K562 (cell line): ENCODE data around the gene SOX18. TPM values are rescaled to one million over a fixed set of nuclear protein-coding genes. Genes with fewer than 3 reads are reported as not detected.

Experiments used
- ATAC-seq: fragments of 200-7000 bp; cut with Tn5 transposase; 3 replicates; pipeline ENCODE4 v1.9.1; 2020; ENCODE audit warnings: moderate library complexity
- BruUV-seq: library from RNA; stranded (reverse); fragments of 400-500 nt; replicated peaks from 2 replicates; lab custom pipeline; 2021; lab: Mats Ljungman, UMichigan
- CTCF ChIA-PET: fragments of 300-600 bp; formaldehyde crosslinking; extraction: SDS; loops from one replicate; lab custom pipeline; 2021; ENCODE audit warnings: low intra/inter-chr PET ratio; lab: Yijun Ruan, JAX
- POLR2A ChIA-PET: fragments of 300-600, 350-650 bp; sonication (Branson Sonifier 250); formaldehyde crosslinking; extraction: SDS; loops from one replicate; lab custom pipeline; 2021; ENCODE audit warnings: antibody characterized with exemption, inconsistent platforms; lab: Yijun Ruan, JAX
- DNase-seq, 4 experiments: peaks; one replicate each; pipeline versions ENCODE4 v3.0.0 to v3.0.0-alpha.2; 2011 to 2018; ENCODE audit warnings: low spot score in 3 of 4, mixed read lengths in 3 of 4; ENCODE audit errors: extremely low read depth in 1 of 4
- FAIRE-seq: peaks from 2 replicates; lab custom pipeline; 2011; peaks lifted over from hg19 to GRCh38; lab: Jason Lieb, UNC
- H2AFZ ChIP-seq: 2 replicates; pipeline ENCODE4 v1.6.0; 2011; ENCODE audit warnings: low read depth, low read length, control low read depth, inconsistent platforms
- H3K27ac ChIP-seq: fragments of 200-600 bp; 3 replicates; pipeline ENCODE4 v1.8.0; 2011; ENCODE audit warnings: low read depth, mild to moderate bottlenecking, control low read depth, inconsistent platforms, low read length, moderate library complexity, mixed read lengths; ENCODE audit errors: extremely low read depth
- H3K27me3 ChIP-seq, 2 experiments: fragments of 300-600 bp in 1 of 2; 2 replicates in 1 of 2; 3 replicates in 1 of 2; pipeline versions ENCODE4 v1.6.0 to v1.8.0; 2011; ENCODE audit warnings: inconsistent platforms in 2 of 2, low read length in 2 of 2, mild to moderate bottlenecking in 1 of 2, mixed read lengths in 1 of 2, moderate library complexity in 1 of 2; ENCODE audit not compliant: control insufficient read depth in 2 of 2, insufficient read depth in 2 of 2
- H3K36me3 ChIP-seq: fragments of 300-600 bp; 3 replicates; pipeline ENCODE4 v1.8.0; 2011; ENCODE audit warnings: mild to moderate bottlenecking, low read length, inconsistent platforms; ENCODE audit not compliant: control insufficient read depth, insufficient read depth
- H3K4me1 ChIP-seq, 2 experiments: fragments of 200-600 bp in 1 of 2; replicated peaks in 1 of 2; 2 replicates in 1 of 2; 3 replicates in 1 of 2; pipeline versions ENCODE4 v1.5.1 to v1.8.0; 2011; ENCODE audit warnings: inconsistent platforms in 2 of 2, low read length in 2 of 2, mild to moderate bottlenecking in 1 of 2, mixed read lengths in 1 of 2, moderate library complexity in 1 of 2; ENCODE audit not compliant: control insufficient read depth in 2 of 2, insufficient read depth in 2 of 2
- H3K4me2 ChIP-seq: 2 replicates; pipeline ENCODE4 v1.6.1; 2011; ENCODE audit warnings: low read length, control low read depth, inconsistent platforms, mixed read lengths; ENCODE audit not compliant: insufficient read depth
- H3K4me3 ChIP-seq: fragments of 200-600 bp; sonication (generic), shearing (Covaris generic); 2 replicates; pipeline ENCODE4 v1.5.1; 2016; ENCODE audit warnings: control low read depth, inconsistent platforms
- H3K79me2 ChIP-seq: fragments of 200-600 bp; 3 replicates; pipeline ENCODE4 v1.8.0; 2011; ENCODE audit warnings: low read length, inconsistent platforms; ENCODE audit not compliant: control insufficient read depth, insufficient read depth
- H3K9ac ChIP-seq, 2 experiments: 2 replicates each; pipeline versions ENCODE4 v1.6.0 to v1.6.1; 2011; ENCODE audit warnings: low read depth in 2 of 2, low read length in 2 of 2, control low read depth in 1 of 2, inconsistent platforms in 1 of 2, mild to moderate bottlenecking in 1 of 2, mixed read lengths in 1 of 2; ENCODE audit not compliant: insufficient read depth in 1 of 2
- H3K9me1 ChIP-seq: one replicate; pipeline ENCODE4 v1.6.0; 2011; ENCODE audit warnings: inconsistent platforms, mild to moderate bottlenecking, low read length, moderate library complexity; ENCODE audit not compliant: control insufficient read depth, insufficient read depth
- H3K9me3 ChIP-seq: replicated peaks from 2 replicates; pipeline ENCODE4 v1.5.1; 2011; ENCODE audit warnings: low read depth, low read length, inconsistent platforms; ENCODE audit not compliant: control insufficient read depth, insufficient read depth
- H4K20me1 ChIP-seq: replicated peaks from 2 replicates; pipeline ENCODE4 v1.6.1; 2011; ENCODE audit warnings: low read length, inconsistent platforms, mixed read lengths; ENCODE audit not compliant: control insufficient read depth, insufficient read depth
- HNRNPH1 ChIP-seq: fragments of 200-400 bp; formaldehyde crosslinking; optimal IDR thresholded peaks from 2 replicates; pipeline ENCODE3; 2017; ENCODE audit warnings: low read depth, mild to moderate bottlenecking, low read length, moderate library complexity
- SMARCB1 ChIP-seq: IDR thresholded peaks from 2 replicates; pipeline ENCODE4 v1.6.1; 2011; ENCODE audit warnings: improper control_type of control experiment, low read depth; ENCODE audit not compliant: insufficient read length
- SRF ChIP-seq, 2 experiments: fragments of 250-450, 450-650 bp in 1 of 2; sonication (Bioruptor Pico) in 1 of 2; sonication (generic) in 1 of 2; formaldehyde crosslinking; IDR thresholded peaks; 2 replicates each; pipeline versions ENCODE4 v1.5.0 to v1.5.1; 2020 to 2022; ENCODE audit warnings: mild to moderate bottlenecking in 1 of 2, missing genetic modification reagents in 1 of 2
- WGBS: fragments of 100-300 bp; shearing (Covaris generic); methylation state at CpG from one replicate; pipeline ENCODE4 v1.1.6; 2016; ENCODE audit warnings: low coverage, mixed read lengths; ENCODE audit not compliant: insufficient coverage; ENCODE audit errors: missing lambda C conversion rate; 5-methylcytosine and 5-hydroxymethylcytosine counted together
- in situ Hi-C: fragments of 300-500 bp; cut with MboI; formaldehyde crosslinking; loops from 4 replicates; pipeline ENCODE4 v1.15.0; 2018; ENCODE audit warnings: inconsistent platforms, mixed read lengths
- intact Hi-C: fragments of 100-400 bp; cut with micrococcal nuclease; formaldehyde crosslinking; loops from 2 replicates; pipeline ENCODE4 v1.14.2; 2022
- polyA plus RNA-seq, 8 experiments: library from polyadenylated mRNA; depleted of rRNA in 4 of 8; stranded (reverse) in 5 of 8; unstranded in 3 of 8; fragments of >200 nt; fragmentation: Nextera tagmentation in 2 of 8; fragmentation: Illumina TruSeq in 1 of 8; extraction: Ambion mirVana in 2 of 8; extraction: Trizol in 1 of 8; gene quantifications; 2 replicates each; pipeline versions ENCODE4 v1.2.1 to v1.2.3, GENCODE V29; 2011 to 2014; ENCODE audit warnings: inconsistent platforms in 1 of 8, missing spikeins in 1 of 8
- total RNA-seq, 7 experiments: library from RNA; depleted of rRNA in 6 of 7; stranded (reverse); fragments of >200 nt in 6 of 7; fragmentation: Illumina TruSeq in 2 of 7; extraction: Trizol in 2 of 7; gene quantifications; 2 replicates each; pipeline versions ENCODE4 v1.2.1 to v1.2.3, GENCODE V29; 2011 to 2021; ENCODE audit warnings: low replicate concordance in 1 of 7
- TF ChIP-seq, protein P1 (sequence below): fragments of 450-650 bp; IDR thresholded peaks from 2 replicates; pipeline ENCODE4 v1.6.1; 2018; ENCODE audit warnings: mild to moderate bottlenecking, low read depth; ENCODE audit not compliant: partially characterized antibody
- TF ChIP-seq, protein P2 (sequence below), 2 experiments: fragments of 450-650 bp; IDR thresholded peaks; 2 replicates each; pipeline ENCODE4 v1.6.1; 2018; ENCODE audit warnings: mild to moderate bottlenecking in 2 of 2, low read depth in 1 of 2; ENCODE audit not compliant: partially characterized antibody in 2 of 2
- TF ChIP-seq, protein P3 (sequence below): fragments of 450-650 bp; IDR thresholded peaks from 2 replicates; pipeline ENCODE4 v1.6.1; 2016
- TF ChIP-seq, protein P4 (sequence below): fragments of 450-650 bp; IDR thresholded peaks from 2 replicates; pipeline ENCODE4 v1.6.1; 2017; ENCODE audit warnings: mild to moderate bottlenecking, moderate library complexity

The SOX18 gene
- total and polyA plus RNA-seq, 9 of the 15 experiments (the other 6 are each of a cell fraction or from before 2014, with no cell fraction given) = 0.15 to 19.8 (median 0.33) TPM

DNA sequence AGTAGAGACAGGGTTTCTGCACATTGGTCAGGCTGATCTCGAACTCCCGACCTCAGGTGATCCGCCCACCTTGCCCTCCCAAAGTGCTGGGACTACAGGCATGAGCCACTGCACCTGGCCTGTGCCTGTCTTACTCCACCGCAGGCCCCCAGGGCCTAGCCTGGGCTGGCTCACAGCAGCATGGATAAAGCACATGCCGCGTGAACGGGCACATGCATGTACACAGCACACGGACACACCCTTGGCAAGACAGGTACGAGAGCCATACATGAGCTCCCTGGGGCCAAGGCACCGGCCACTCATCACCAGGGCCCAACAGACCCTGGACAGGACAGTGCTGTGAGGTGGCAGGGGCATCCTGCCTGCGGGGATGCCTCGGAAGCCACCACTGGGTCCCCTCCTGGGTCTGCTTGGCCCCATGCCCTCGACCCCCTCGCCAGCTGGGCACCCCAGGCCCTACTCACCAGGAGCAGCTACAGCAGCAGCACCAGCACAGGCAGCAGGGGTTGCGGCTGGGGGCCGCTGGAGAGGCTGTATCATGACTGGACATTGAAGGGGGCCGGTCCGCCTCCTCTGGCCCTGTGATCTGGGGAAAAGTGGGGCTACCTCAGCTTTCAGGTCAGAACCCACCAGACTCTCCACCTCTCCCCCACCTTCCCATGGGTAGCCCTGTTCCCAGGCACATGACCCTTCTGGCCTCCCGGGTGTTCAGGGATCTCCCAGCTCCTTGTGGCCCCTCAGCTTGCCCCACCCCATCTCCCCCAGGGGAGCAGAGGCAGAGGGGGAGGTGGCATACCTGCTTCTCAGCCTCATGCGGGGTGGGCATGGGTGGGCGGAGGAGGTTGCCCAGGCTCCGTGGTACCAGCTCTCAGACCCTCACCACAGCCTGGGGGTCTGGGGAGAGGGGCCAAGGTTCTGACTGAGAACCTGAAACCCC, 26.9 kb upstream of the SOX18 start:
- POLR2A ChIA-PET = interaction anchor here (0.9 kb wide), 1 partner anchor 8 kb away, joined by 5 read pairs; no protein-coding TSS in a partner anchor
- intact Hi-C loops (no loop called here), in situ Hi-C loops (no loop called here)
- DNase-seq (no peak), FAIRE-seq (no peak), ATAC-seq (no peak)
- Histone ChIP-seq H2AFZ (no peak overlapping the region), H3K9me3 (no peaks in the 10 kb centered on the region), H3K79me2 (peaks cover 10% of the 10 kb centered on the region; the same call in 2 of the 3 replicates), H3K27me3 (no peaks in the 10 kb centered on the region), H3K9me1 (no peaks in the 10 kb centered on the region), H3K4me1 (peaks cover 13 to 84% of the 10 kb centered on the region in 2 experiments; a peak in 4 of 5 replicates), H3K9ac (peak overlapping the region in 1 of 2 experiments; percentile 65; a peak in 2 of 4 replicates), H3K27ac (no peak overlapping the region), H3K36me3 (peaks cover 8% of the 10 kb centered on the region; the same call in 1 of the 3 replicates), H3K4me3 (no peak overlapping the region), H4K20me1 (no peaks in the 10 kb centered on the region), H3K4me2 (no peak overlapping the region)
- CTCF ChIA-PET = no interaction called here
- whole genome bisulfite sequencing = 89% methylated on average over 12 of the region's 22 CpGs
- BruUV-seq = no TSS peak
- TF ChIP-seq, protein P1, sequence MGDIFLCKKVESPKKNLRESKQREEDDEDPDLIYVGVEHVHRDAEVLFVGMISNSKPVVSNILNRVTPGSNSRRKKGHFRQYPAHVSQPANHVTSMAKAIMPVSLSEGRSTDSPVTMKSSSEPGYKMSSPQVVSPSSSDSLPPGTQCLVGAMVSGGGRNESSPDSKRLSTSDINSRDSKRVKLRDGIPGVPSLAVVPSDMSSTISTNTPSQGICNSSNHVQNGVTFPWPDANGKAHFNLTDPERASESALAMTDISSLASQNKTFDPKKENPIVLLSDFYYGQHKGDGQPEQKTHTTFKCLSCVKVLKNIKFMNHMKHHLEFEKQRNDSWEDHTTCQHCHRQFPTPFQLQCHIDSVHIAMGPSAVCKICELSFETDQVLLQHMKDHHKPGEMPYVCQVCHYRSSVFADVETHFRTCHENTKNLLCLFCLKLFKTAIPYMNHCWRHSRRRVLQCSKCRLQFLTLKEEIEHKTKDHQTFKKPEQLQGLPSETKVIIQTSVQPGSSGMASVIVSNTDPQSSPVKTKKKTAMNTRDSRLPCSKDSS = no peak
- TF ChIP-seq SRF (CRISPR knock-in tag; IDR thresholded peaks at IDR 0.05) (no peak), HNRNPH1 (no peak), SMARCB1 (no peak)
- TF ChIP-seq, protein P2, sequence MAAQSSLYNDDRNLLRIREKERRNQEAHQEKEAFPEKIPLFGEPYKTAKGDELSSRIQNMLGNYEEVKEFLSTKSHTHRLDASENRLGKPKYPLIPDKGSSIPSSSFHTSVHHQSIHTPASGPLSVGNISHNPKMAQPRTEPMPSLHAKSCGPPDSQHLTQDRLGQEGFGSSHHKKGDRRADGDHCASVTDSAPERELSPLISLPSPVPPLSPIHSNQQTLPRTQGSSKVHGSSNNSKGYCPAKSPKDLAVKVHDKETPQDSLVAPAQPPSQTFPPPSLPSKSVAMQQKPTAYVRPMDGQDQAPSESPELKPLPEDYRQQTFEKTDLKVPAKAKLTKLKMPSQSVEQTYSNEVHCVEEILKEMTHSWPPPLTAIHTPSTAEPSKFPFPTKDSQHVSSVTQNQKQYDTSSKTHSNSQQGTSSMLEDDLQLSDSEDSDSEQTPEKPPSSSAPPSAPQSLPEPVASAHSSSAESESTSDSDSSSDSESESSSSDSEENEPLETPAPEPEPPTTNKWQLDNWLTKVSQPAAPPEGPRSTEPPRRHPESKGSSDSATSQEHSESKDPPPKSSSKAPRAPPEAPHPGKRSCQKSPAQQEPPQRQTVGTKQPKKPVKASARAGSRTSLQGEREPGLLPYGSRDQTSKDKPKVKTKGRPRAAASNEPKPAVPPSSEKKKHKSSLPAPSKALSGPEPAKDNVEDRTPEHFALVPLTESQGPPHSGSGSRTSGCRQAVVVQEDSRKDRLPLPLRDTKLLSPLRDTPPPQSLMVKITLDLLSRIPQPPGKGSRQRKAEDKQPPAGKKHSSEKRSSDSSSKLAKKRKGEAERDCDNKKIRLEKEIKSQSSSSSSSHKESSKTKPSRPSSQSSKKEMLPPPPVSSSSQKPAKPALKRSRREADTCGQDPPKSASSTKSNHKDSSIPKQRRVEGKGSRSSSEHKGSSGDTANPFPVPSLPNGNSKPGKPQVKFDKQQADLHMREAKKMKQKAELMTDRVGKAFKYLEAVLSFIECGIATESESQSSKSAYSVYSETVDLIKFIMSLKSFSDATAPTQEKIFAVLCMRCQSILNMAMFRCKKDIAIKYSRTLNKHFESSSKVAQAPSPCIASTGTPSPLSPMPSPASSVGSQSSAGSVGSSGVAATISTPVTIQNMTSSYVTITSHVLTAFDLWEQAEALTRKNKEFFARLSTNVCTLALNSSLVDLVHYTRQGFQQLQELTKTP (IDR thresholded peaks at IDR 0.05; ENCODE audit: low read depth in 1 of 2, partially characterized antibody in 2 of 2) = no peak
- TF ChIP-seq, protein P3, sequence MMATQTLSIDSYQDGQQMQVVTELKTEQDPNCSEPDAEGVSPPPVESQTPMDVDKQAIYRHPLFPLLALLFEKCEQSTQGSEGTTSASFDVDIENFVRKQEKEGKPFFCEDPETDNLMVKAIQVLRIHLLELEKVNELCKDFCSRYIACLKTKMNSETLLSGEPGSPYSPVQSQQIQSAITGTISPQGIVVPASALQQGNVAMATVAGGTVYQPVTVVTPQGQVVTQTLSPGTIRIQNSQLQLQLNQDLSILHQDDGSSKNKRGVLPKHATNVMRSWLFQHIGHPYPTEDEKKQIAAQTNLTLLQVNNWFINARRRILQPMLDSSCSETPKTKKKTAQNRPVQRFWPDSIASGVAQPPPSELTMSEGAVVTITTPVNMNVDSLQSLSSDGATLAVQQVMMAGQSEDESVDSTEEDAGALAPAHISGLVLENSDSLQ = no peak
- TF ChIP-seq, protein P4, sequence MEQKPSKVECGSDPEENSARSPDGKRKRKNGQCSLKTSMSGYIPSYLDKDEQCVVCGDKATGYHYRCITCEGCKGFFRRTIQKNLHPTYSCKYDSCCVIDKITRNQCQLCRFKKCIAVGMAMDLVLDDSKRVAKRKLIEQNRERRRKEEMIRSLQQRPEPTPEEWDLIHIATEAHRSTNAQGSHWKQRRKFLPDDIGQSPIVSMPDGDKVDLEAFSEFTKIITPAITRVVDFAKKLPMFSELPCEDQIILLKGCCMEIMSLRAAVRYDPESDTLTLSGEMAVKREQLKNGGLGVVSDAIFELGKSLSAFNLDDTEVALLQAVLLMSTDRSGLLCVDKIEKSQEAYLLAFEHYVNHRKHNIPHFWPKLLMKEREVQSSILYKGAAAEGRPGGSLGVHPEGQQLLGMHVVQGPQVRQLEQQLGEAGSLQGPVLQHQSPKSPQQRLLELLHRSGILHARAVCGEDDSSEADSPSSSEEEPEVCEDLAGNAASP = no peak
